KMS-11 (cell line): ENCODE results near the gene NUDT22.

Source experiments
- H2AFZ ChIP-seq: fragments of 200-600 bp; sonication (generic); 2 replicates; pipeline ENCODE4 v1.6.1; 2016; ENCODE audit warnings: antibody characterized with exemption, mixed run types, low read depth
- H3K27ac ChIP-seq: fragments of 200-600 bp; sonication (generic); 2 replicates; pipeline ENCODE4 v1.6.1; 2016; ENCODE audit warnings: mild to moderate bottlenecking, mixed run types
- H3K27me3 ChIP-seq: fragments of 200-600 bp; sonication (generic); 2 replicates; pipeline ENCODE4 v1.6.1; 2017; ENCODE audit warnings: mild to moderate bottlenecking, low read depth, mixed run types, moderate library complexity; ENCODE audit not compliant: insufficient read depth
- H3K36me3 ChIP-seq: fragments of 200-600 bp; sonication (generic); 2 replicates; pipeline ENCODE4 v1.6.1; 2017; ENCODE audit warnings: mild to moderate bottlenecking, mixed run types; ENCODE audit not compliant: insufficient read depth
- H3K4me1 ChIP-seq: fragments of 200-600 bp; sonication (generic); 2 replicates; pipeline ENCODE4 v1.6.1; 2016; ENCODE audit warnings: mild to moderate bottlenecking, low read depth, mixed run types; ENCODE audit not compliant: poor library complexity, severe bottlenecking
- H3K4me2 ChIP-seq: fragments of 200-600 bp; sonication (generic); 2 replicates; pipeline ENCODE4 v1.7.0; 2016; ENCODE audit warnings: mild to moderate bottlenecking, mixed run types
- H3K4me3 ChIP-seq: fragments of 200-600 bp; sonication (generic); IDR thresholded peaks from 2 replicates; pipeline ENCODE4 v1.6.1; 2017; ENCODE audit warnings: low read depth, low read length, mixed read lengths; ENCODE audit not compliant: insufficient read depth
- H3K79me2 ChIP-seq: fragments of 200-600 bp; sonication (generic); 2 replicates; pipeline ENCODE4 v1.6.1; 2016; ENCODE audit warnings: low read depth, mixed run types; ENCODE audit not compliant: insufficient read depth
- H3K9ac ChIP-seq: fragments of 200-600 bp; sonication (generic); 2 replicates; pipeline ENCODE4 v1.6.1; 2016; ENCODE audit warnings: mild to moderate bottlenecking, mixed run types
- H4K20me1 ChIP-seq: fragments of 200-600 bp; sonication (generic); 2 replicates; pipeline ENCODE4 v1.6.1; 2016; ENCODE audit warnings: mild to moderate bottlenecking, mixed run types; ENCODE audit not compliant: insufficient read depth
- CTCF ChIP-seq: fragments of 200-600 bp; sonication (generic); conservative IDR thresholded peaks from 2 replicates; pipeline ENCODE4 v1.6.1; 2017; ENCODE audit warnings: low read depth, mild to moderate bottlenecking, antibody characterized with exemption, low read length, moderate library complexity, mixed read lengths

The NUDT22 gene

GRCh38 chr11:64223001-64223651 is 2.9 kb upstream of the NUDT22 start:
- no peak for TF ChIP-seq CTCF
- H2AFZ ChIP-seq, result no peak overlapping the region
- no peaks in the 10 kb centered on the region for H4K20me1 ChIP-seq
- H3K4me2 ChIP-seq, result no peak overlapping the region
- H3K9ac ChIP-seq, result no peak overlapping the region
- peaks cover 17% of the 10 kb centered on the region for H3K4me1 ChIP-seq
- no peaks in the 10 kb centered on the region for H3K27me3 ChIP-seq
- no peaks in the 10 kb centered on the region for H3K36me3 ChIP-seq
- H3K79me2 ChIP-seq, result no peaks in the 10 kb centered on the region
- no peak overlapping the region for H3K4me3 ChIP-seq
- no peak overlapping the region; the same call in 1 of the 2 replicates for H3K27ac ChIP-seq

GRCh38 chr11:64224151-64224890 is 1.8 kb upstream of the NUDT22 start:
- Histone ChIP-seq H3K27me3 (no peaks in the 10 kb centered on the region), H3K79me2 (no peaks in the 10 kb centered on the region), H3K9ac (no peak overlapping the region), H3K36me3 (no peaks in the 10 kb centered on the region), H3K27ac (no peak overlapping the region), H3K4me1 (peaks cover 18% of the 10 kb centered on the region), H2AFZ (no peak overlapping the region), H3K4me2 (no peak overlapping the region; the same call in 1 of the 2 replicates), H3K4me3 (no peak overlapping the region), H4K20me1 (no peaks in the 10 kb centered on the region)
- no peak for TF ChIP-seq CTCF

GRCh38 chr11:64224891-64225607 is 1.0 kb upstream of the NUDT22 start:
- TF ChIP-seq CTCF, result no peak
- H3K36me3 ChIP-seq, result no peaks in the 10 kb centered on the region
- H3K27ac ChIP-seq, result no peak overlapping the region; the same call in 1 of the 2 replicates

DNA sequence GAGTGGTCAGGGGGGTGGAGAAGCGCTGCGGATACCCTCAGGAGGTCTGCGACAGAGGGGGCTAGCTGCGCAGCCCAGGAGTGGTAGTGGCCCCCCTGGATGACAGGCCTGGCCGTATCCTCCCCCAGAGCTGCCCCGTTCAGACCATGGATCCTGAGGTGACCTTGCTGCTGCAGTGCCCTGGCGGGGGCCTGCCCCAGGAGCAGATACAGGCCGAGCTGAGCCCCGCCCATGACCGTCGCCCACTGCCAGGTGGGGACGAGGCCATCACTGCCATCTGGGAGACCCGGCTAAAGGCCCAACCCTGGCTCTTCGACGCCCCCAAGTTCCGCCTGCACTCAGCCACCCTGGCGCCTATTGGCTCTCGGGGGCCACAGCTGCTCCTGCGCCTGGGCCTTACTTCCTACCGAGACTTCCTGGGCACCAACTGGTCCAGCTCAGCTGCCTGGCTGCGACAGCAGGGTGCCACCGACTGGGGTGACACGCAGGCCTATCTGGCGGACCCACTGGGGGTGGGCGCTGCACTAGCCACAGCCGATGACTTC is 505 bp downstream of the NUDT22 start:
- Histone ChIP-seq H3K4me3 (no peak overlapping the region), H3K79me2 (no peaks in the 10 kb centered on the region), H3K27me3 (no peaks in the 10 kb centered on the region), H3K27ac (no peak overlapping the region; the same call in 1 of the 2 replicates), H4K20me1 (no peaks in the 10 kb centered on the region), H3K9ac (peak overlapping the region; percentile 53; the same call in 1 of the 2 replicates), H3K4me2 (peak overlapping the region; percentile 96), H3K4me1 (peaks cover 29% of the 10 kb centered on the region), H2AFZ (peak overlapping the region; percentile 67), H3K36me3 (no peaks in the 10 kb centered on the region)
- TF ChIP-seq CTCF, result no peak

More at GRCh38 chr11:64224891-64225607, 1.0 kb upstream of the NUDT22 start:
- peaks cover 25% of the 10 kb centered on the region for H3K4me1 ChIP-seq
- H3K79me2 ChIP-seq, result no peaks in the 10 kb centered on the region
- H2AFZ ChIP-seq, result peak overlapping the region; percentile 67; the same call in 1 of the 2 replicates
- peak overlapping the region; percentile 84 for H3K4me2 ChIP-seq
- H4K20me1 ChIP-seq, result no peaks in the 10 kb centered on the region
- H3K9ac ChIP-seq, result peak overlapping the region; percentile 53; the same call in 1 of the 2 replicates
- no peaks in the 10 kb centered on the region for H3K27me3 ChIP-seq
- no peak overlapping the region for H3K4me3 ChIP-seq
